Measurements from ENCODE around the gene ERC2. TPM values are rescaled to one million over a fixed set of nuclear protein-coding genes. Genes with fewer than 3 reads are reported as not detected.
A peak's percentile ranks its signal among the peaks of the same experiment; 100 is the strongest.

The ERC2 gene
- total and polyA plus RNA-seq, 2 donors (not counting 1 experiment from before 2014, with no cell fraction given): 0.14 to 0.17 TPM

GRCh38 chr3:56323986-56324420, 144.3 kb downstream of the ERC2 start:
- Histone ChIP-seq H3K27ac (ENCODE audit: insufficient read depth, low read length) (no peak overlapping the region), H3K4me2 (ENCODE audit: extremely low read depth, insufficient read depth, low read length) (no peak overlapping the region)
- TF ChIP-seq CTCF (conservative IDR thresholded peaks at IDR 0.05 in 1 of 2, IDR thresholded peaks at IDR 0.05 in 1 of 2; ENCODE audit: low read depth in 1 of 2, low read length in 2 of 2) (no peak), EZH2 (IDR thresholded peaks at IDR 0.05; ENCODE audit: low read length, missing control alignments) (no peak)

GRCh38 chr3:56322862-56323261, 145.4 kb downstream of the ERC2 start:
- Histone ChIP-seq H3K9me3 (ENCODE audit: control insufficient read depth, insufficient read depth, low read depth, low read length) (no peaks in the 10 kb centered on the region), H3K9ac (ENCODE audit: insufficient read depth, low read length) (no peak overlapping the region), H2AFZ (ENCODE audit: low read length) (no peak overlapping the region), H3K27ac (ENCODE audit: insufficient read depth, low read length) (no peak overlapping the region), H3K36me3 (ENCODE audit: control insufficient read depth, insufficient read depth, low read length) (no peaks in the 10 kb centered on the region), H3K4me2 (ENCODE audit: extremely low read depth, insufficient read depth, low read length) (no peak overlapping the region), H3K79me2 (ENCODE audit: control insufficient read depth, insufficient read depth, low read length) (no peaks in the 10 kb centered on the region), H3K4me1 (ENCODE audit: control insufficient read depth, extremely low read depth, insufficient read depth, low read length) (no peaks in the 10 kb centered on the region), H4K20me1 (ENCODE audit: control insufficient read depth, extremely low read depth, insufficient read depth, low read length) (no peaks in the 10 kb centered on the region), H3K4me3 (replicated peaks in 1 of 4; ENCODE audit: control extremely low read depth in 1 of 4, insufficient read depth in 1 of 4, low read depth in 3 of 4, low read length in 4 of 4) (no peak overlapping the region), H3K27me3 (ENCODE audit: control insufficient read depth, insufficient read depth, low read length) (no peaks in the 10 kb centered on the region)
- DNase-seq (ENCODE audit: low read depth in 2 of 2): no peak
- TF ChIP-seq EZH2 (IDR thresholded peaks at IDR 0.05; ENCODE audit: low read length, missing control alignments) (no peak), CTCF (conservative IDR thresholded peaks at IDR 0.05 in 1 of 2, IDR thresholded peaks at IDR 0.05 in 1 of 2; ENCODE audit: low read depth in 1 of 2, low read length in 2 of 2) (no peak)

More at GRCh38 chr3:56323986-56324420, 144.3 kb downstream of the ERC2 start:
- Histone ChIP-seq H3K79me2 (ENCODE audit: control insufficient read depth, insufficient read depth, low read length) (no peaks in the 10 kb centered on the region), H4K20me1 (ENCODE audit: control insufficient read depth, extremely low read depth, insufficient read depth, low read length) (no peaks in the 10 kb centered on the region), H3K36me3 (ENCODE audit: control insufficient read depth, insufficient read depth, low read length) (no peaks in the 10 kb centered on the region), H3K9ac (ENCODE audit: insufficient read depth, low read length) (no peak overlapping the region), H3K27me3 (ENCODE audit: control insufficient read depth, insufficient read depth, low read length) (no peaks in the 10 kb centered on the region), H3K4me3 (replicated peaks in 1 of 4; ENCODE audit: control extremely low read depth in 1 of 4, insufficient read depth in 1 of 4, low read depth in 3 of 4, low read length in 4 of 4) (no peak overlapping the region), H3K4me1 (ENCODE audit: control insufficient read depth, extremely low read depth, insufficient read depth, low read length) (no peaks in the 10 kb centered on the region), H2AFZ (ENCODE audit: low read length) (no peak overlapping the region), H3K9me3 (ENCODE audit: control insufficient read depth, insufficient read depth, low read depth, low read length) (no peaks in the 10 kb centered on the region)
- peak; percentile 53 to 88 for DNase-seq (ENCODE audit: low read depth in 2 of 2)

GRCh38 chr3:56321892-56322291, 146.4 kb downstream of the ERC2 start:
- H3K27ac ChIP-seq (ENCODE audit: insufficient read depth, low read length): no peak overlapping the region
- H3K27me3 ChIP-seq (ENCODE audit: control insufficient read depth, insufficient read depth, low read length): no peaks in the 10 kb centered on the region
- no peak overlapping the region for H2AFZ ChIP-seq (ENCODE audit: low read length)
- no peak overlapping the region for H3K4me2 ChIP-seq (ENCODE audit: extremely low read depth, insufficient read depth, low read length)
- no peaks in the 10 kb centered on the region for H3K36me3 ChIP-seq (ENCODE audit: control insufficient read depth, insufficient read depth, low read length)
- H3K4me1 ChIP-seq (ENCODE audit: control insufficient read depth, extremely low read depth, insufficient read depth, low read length): no peaks in the 10 kb centered on the region
- H3K9me3 ChIP-seq (ENCODE audit: control insufficient read depth, insufficient read depth, low read depth, low read length): no peaks in the 10 kb centered on the region
- no peak for DNase-seq (ENCODE audit: low read depth in 2 of 2)
- no peaks in the 10 kb centered on the region for H3K79me2 ChIP-seq (ENCODE audit: control insufficient read depth, insufficient read depth, low read length)
- H3K4me3 ChIP-seq (replicated peaks in 1 of 4; ENCODE audit: control extremely low read depth in 1 of 4, insufficient read depth in 1 of 4, low read depth in 3 of 4, low read length in 4 of 4): no peak overlapping the region
- no peak overlapping the region for H3K9ac ChIP-seq (ENCODE audit: insufficient read depth, low read length)
- no peaks in the 10 kb centered on the region for H4K20me1 ChIP-seq (ENCODE audit: control insufficient read depth, extremely low read depth, insufficient read depth, low read length)
- TF ChIP-seq CTCF (conservative IDR thresholded peaks at IDR 0.05 in 1 of 2, IDR thresholded peaks at IDR 0.05 in 1 of 2; ENCODE audit: low read depth in 1 of 2, low read length in 2 of 2) (no peak), EZH2 (IDR thresholded peaks at IDR 0.05; ENCODE audit: low read length, missing control alignments) (no peak)

All from fibroblast of lung (primary cell).